T follicular helper cell (primary cell): Measurements from ENCODE around the gene SGMS2.

ENCODE experiments used
- DNase-seq: peaks from one replicate; pipeline ENCODE4 v3.0.0-alpha.2; 2020; ENCODE audit warnings: low read depth
- total RNA-seq, 2 experiments: gene quantifications; one replicate each; lab custom pipeline; 2026; lab: John Stamatoyannopoulos, UW

The SGMS2 gene
- total RNA-seq, result 0 to 0.65 reads per million in 2 experiments

- DNase-seq, result no peak
Observed at GRCh38 chr4:107824350-107825071, at the start of gene SGMS2. Gene SGMS2 (plus strand): TSS chr4:107824932. CDS start chr4:107895554, 70,622 bp downstream.

GRCh38 chr4:107777890-107778289, 46.8 kb upstream of the SGMS2 start:
- no peak for DNase-seq

- DNase-seq, result no peak
Observed at GRCh38 chr4:107778784-107779530, 45.8 kb upstream of the SGMS2 start.

- DNase-seq, result no peak
Observed at GRCh38 chr4:107780665-107781064, 44.1 kb upstream of the SGMS2 start.

GRCh38 chr4:107791902-107792301, 32.8 kb upstream of the SGMS2 start:
- DNase-seq, result no peak

GRCh38 chr4:107792711-107793110, 32.0 kb upstream of the SGMS2 start:
- no peak for DNase-seq

GRCh38 chr4:107793996-107794395, 30.7 kb upstream of the SGMS2 start:
- DNase-seq, result no peak

GRCh38 chr4:107799669-107800450, 24.9 kb upstream of the SGMS2 start:
- no peak for DNase-seq

GRCh38 chr4:107800706-107801105, 24.0 kb upstream of the SGMS2 start:
- no peak for DNase-seq

- no peak for DNase-seq
Observed at GRCh38 chr4:107801766-107802211, 22.9 kb upstream of the SGMS2 start.

- no peak for DNase-seq
Observed at GRCh38 chr4:107804956-107805355, 19.8 kb upstream of the SGMS2 start.

GRCh38 chr4:107806196-107806595, 18.5 kb upstream of the SGMS2 start:
- no peak for DNase-seq

- no peak for DNase-seq
Observed at GRCh38 chr4:107808572-107808971, 16.2 kb upstream of the SGMS2 start.

- DNase-seq, result no peak
Observed at GRCh38 chr4:107809210-107809609, 15.5 kb upstream of the SGMS2 start.

GRCh38 chr4:107814758-107815157, 10.0 kb upstream of the SGMS2 start:
- DNase-seq, result no peak

GRCh38 chr4:107815158-107815557, 9.6 kb upstream of the SGMS2 start:
- no peak for DNase-seq

- DNase-seq, result no peak
Observed at GRCh38 chr4:107818301-107818910, 6.3 kb upstream of the SGMS2 start.

- no peak for DNase-seq
Observed at GRCh38 chr4:107823870-107824349, 822 bp upstream of the SGMS2 start.

- no peak for DNase-seq
Observed at GRCh38 chr4:107825072-107825824, 516 bp downstream of the SGMS2 start.

GRCh38 chr4:107826421-107826980, 1.8 kb downstream of the SGMS2 start:
- DNase-seq, result no peak
